Stimulated activated CD8-positive, alpha-beta memory T cell treated with anti-CD3 and anti-CD28 coated beads, Interleukin-4, amount 100 ng/mL, for 48 hours (primary cell): ENCODE data around the gene GZMM.

ENCODE experiments used
- DNase-seq: peaks from one replicate; pipeline ENCODE4 v3.0.0-alpha.2; 2020

GZMM gene

GRCh38 chr19:543910-544608, at the start of gene GZMM:
Gene GZMM, plus strand, starts transcription at chr19:544053. Its CDS starts 19 bp downstream, at chr19:544072.
- DNase-seq, result peak; percentile 82

GRCh38 chr19:494171-495080, 49.4 kb upstream of the GZMM start:
- DNase-seq, result no peak

GRCh38 chr19:495081-495401, 48.8 kb upstream of the GZMM start:
- DNase-seq, result no peak

- DNase-seq, result peak; percentile 76
Measured at GRCh38 chr19:495402-496111, 48.3 kb upstream of the GZMM start.

GRCh38 chr19:496112-496665, 47.7 kb upstream of the GZMM start, which contains the start of gene MADCAM1:
Gene MADCAM1, plus strand, starts transcription at chr19:496486. Its CDS starts 14 bp downstream, at chr19:496500.
- no peak for DNase-seq

- no peak for DNase-seq
Measured at GRCh38 chr19:496986-497385, 46.9 kb upstream of the GZMM start.

- no peak for DNase-seq
Measured at GRCh38 chr19:497491-497868, 46.4 kb upstream of the GZMM start.

- no peak for DNase-seq
Measured at GRCh38 chr19:497869-498510, 45.9 kb upstream of the GZMM start.

GRCh38 chr19:498511-498891, 45.4 kb upstream of the GZMM start:
- DNase-seq, result no peak

GRCh38 chr19:498977-499623, 44.8 kb upstream of the GZMM start:
- no peak for DNase-seq

GRCh38 chr19:501646-502045, 42.2 kb upstream of the GZMM start:
- no peak for DNase-seq

- no peak for DNase-seq
Measured at GRCh38 chr19:504616-505015, 39.2 kb upstream of the GZMM start.

- peak; percentile 94 for DNase-seq
Measured at GRCh38 chr19:506404-507285, 37.2 kb upstream of the GZMM start.

GRCh38 chr19:507286-508203, 36.3 kb upstream of the GZMM start, which contains the start of gene TPGS1:
Gene TPGS1, plus strand, starts transcription at chr19:507497. Its CDS starts 10 bp downstream, at chr19:507507.
- peak; percentile 84 for DNase-seq

- DNase-seq, result no peak
Measured at GRCh38 chr19:508204-509150, 35.4 kb upstream of the GZMM start.

- DNase-seq, result peak; percentile 96
Measured at GRCh38 chr19:510606-511100, 33.2 kb upstream of the GZMM start.

- peak; percentile 84 for DNase-seq
Measured at GRCh38 chr19:511101-511851, 32.6 kb upstream of the GZMM start.
